Activated CD8-positive, alpha-beta memory T cell treated with anti-CD3 and anti-CD28 coated beads, Interleukin-2, amount 50 U/mL, for 1 hour (primary cell): Measurements from ENCODE around the gene KAT6B.
A peak's percentile ranks its signal among the peaks of the same experiment; 100 is the strongest.
"Not testable (repeated sequence)": the region's sequence is repeated elsewhere in the genome, so short reads cannot be mapped to it uniquely, and the experiment has no call there.

Experiments
- DNase-seq: peaks from one replicate; pipeline ENCODE4 v3.0.0-alpha.2; 2020; ENCODE audit errors: extremely low read depth

The KAT6B gene

DNA sequence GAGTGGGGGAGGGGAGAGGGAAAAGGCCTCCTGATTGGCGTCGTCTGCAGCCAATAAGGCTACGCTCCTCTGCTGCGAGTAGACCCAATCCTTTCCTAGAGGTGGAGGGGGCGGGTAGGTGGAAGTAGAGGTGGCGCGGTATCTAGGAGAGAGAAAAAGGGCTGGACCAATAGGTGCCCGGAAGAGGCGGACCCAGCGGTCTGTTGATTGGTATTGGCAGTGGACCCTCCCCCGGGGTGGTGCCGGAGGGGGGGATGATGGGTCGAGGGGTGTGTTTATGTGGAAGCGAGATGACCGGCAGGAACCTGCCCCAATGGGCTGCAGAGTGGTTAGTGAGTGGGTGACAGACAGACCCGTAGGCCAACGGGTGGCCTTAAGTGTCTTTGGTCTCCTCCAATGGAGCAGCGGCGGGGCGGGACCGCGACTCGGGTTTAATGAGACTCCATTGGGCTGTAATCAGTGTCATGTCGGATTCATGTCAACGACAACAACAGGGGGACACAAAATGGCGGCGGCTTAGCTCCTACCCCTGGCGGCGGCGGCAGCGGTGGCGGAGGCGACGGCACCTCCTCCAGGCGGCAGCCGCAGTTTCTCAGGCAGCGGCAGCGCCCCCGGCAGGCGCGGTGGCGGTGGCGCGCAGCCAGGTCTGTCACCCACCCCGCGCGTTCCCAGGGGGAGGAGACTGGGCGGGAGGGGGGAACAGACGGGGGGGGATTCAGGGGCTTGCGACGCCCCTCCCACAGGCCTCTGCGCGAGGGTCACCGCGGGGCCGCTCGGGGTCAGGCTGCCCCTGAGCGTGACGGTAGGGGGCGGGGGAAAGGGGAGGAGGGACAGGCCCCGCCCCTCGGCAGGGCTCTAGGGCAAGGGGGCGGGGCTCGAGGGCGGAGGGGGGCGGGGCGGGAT, at the start of gene KAT6B:
TSS of gene KAT6B (plus strand) at position 459 of the 903 bp plus-strand sequence. CDS start 16,258 bp downstream, outside the sequence.
- peak; percentile 100 for DNase-seq

DNA sequence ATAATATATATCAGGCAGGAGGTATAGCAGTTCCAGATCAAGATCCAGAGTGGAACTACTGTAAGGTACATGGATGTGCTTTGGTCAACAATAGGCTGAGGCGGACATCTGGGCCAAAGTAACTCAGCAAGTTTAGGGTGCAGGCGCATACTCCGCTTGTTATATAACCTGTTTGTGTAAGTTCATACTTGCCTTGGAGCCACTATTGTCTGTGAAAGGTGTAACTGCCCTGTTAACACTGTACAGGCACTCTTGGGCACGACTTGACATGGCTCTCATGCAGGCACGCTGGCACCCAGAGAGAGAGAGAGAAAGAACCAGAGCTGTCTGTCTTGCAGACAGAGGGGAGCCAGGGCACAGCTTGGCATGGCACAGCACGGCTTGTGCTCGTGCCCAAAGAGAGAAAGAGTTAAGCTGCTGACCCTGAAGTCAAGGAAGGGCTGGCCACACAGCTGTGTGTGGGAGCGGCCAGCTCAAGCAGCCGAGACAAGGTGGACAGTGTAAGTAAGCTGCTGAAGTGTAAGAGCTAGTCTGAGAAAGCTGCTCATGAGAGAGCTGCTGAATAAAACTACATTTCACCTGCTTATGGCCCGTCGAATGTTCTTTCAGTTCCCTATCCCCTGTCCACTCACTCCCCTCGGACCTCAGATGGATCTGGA, 47.8 kb upstream of the KAT6B start:
- no peak for DNase-seq

DNA sequence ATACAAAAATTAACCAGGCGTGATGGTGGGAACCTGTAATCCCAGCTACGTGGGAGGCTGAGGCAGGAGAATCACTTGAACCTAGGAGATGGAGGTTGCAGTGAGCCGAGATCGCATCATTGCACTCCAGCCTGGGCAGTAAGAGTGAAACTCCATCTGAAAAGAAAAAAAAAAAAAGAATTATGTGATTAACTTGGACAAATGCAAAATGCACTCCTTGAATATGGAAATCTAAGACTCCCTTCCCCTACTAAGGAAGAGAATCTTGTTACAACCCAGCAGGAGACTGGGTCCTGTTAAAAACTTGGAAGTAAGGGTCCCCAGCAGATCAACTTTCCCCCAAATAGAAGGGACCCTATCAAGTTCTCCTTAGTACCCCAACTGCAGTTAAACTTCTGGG, 44.5 kb upstream of the KAT6B start:
- DNase-seq: not testable (repeated sequence)

DNA sequence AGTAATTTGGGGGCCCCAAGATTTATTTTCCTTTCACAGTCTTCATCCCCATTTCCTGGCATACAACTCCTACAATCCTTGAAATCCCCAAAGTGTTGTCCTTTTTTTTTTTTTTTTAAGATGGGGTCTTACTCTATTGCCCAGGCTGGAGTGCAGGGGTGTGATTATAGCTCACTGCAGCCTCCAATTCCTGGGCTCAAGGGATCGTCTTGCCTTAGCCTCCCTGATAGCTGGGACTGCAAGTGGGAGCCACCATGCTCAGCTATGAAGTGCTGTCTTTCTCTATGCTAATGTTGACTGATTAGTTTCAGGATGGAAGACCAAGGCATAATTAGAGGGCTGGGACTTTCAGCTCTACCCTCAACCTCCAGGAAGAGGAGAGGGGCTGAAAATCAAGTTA, 41.9 kb upstream of the KAT6B start:
- no peak for DNase-seq

DNA sequence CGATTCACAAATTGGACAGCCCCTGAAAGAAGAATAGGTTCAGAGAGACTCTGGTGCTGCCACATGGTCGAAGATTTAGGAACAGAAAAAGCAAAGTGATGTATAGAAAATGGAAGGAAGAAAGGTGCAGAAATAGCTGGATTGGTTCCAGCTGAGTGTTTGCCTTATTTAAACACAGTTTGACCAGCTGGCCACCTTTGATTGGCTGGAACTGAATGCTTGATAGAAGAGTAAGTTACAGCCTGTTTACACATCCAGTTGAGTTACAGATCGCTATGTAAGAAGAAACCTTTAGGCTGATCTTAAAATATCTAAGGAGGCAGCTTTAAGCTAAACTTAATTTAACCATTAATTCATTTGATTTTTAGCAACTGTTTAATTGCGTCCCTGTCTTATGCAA, 40.3 kb upstream of the KAT6B start:
- DNase-seq: no peak

DNA sequence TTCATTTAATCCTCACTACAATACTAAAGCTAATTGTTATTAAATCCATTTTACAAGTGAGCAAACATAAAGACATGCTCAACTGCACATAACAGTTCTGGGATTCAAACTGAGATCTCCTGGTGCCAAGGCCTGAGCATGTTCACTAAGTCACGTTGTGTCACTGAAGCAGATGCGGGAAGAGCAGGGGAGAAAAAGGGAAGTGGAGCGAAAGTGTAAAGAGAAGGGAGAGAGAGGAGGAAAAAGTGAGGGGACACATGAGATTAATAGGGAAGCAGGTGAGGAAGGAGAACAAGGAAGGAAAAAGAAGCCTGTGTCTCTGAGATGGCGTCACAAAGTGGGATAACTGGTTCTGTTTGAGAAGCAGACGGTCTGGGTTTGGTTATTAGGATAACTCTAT, 38.9 kb upstream of the KAT6B start:
- no peak for DNase-seq

DNA sequence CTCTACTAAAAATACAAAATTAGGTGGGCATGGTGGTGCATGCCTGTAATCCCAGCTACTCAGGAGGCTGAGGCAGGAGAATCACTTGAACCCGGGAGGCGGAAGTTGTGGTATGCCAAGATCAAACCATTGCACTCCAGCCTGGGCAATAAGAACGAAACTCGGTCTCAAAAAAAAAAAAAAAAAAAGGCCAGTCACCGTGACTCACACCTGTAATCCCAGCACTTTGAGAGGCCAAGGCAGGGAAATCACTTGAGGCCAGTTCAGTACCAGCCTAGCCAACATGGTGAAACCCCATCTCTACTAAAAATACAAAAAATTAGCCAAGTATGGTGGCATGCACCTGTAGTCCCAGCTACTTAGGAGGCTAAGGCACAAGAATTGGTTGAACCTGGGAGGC, 34.4 kb upstream of the KAT6B start:
- not testable (repeated sequence) for DNase-seq

DNA sequence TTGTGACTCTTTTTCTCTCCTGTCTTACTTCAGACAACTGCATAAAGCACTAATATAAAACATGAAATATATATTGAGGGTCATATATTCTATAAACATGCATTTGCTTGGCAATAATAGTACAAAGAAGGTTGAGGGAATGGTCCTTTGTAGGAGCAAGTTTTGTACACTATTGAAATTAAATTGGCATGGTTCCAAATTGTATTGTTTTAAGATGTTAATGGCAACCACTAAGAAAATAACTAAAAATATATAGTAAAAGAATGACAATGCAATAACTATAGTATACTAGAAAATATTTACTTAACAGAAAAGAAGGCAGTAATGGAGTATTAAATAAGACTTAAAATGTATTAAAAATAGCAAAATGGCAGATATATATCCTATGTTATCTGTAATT, 33.7 kb upstream of the KAT6B start:
- no peak for DNase-seq

DNA sequence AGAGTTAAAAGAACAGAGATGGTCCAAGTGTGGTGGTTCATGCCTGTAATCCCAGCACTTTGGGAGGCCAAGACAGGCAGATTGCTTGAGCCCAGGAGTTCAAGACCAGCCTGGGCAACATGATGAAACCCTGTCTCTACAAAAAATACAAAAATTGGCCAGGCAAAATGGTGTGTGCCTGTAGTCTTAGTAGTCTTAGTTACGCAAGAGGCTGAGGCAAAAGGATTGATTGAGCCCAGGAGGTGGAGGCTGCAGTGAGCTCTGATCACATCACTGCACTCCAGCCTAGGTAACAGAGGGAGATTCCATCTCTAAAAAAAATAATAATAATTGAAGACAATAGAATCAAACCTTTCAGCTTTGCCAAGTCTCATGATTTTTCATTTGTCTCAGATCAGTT, 33.2 kb upstream of the KAT6B start:
- not testable (repeated sequence) for DNase-seq

DNA sequence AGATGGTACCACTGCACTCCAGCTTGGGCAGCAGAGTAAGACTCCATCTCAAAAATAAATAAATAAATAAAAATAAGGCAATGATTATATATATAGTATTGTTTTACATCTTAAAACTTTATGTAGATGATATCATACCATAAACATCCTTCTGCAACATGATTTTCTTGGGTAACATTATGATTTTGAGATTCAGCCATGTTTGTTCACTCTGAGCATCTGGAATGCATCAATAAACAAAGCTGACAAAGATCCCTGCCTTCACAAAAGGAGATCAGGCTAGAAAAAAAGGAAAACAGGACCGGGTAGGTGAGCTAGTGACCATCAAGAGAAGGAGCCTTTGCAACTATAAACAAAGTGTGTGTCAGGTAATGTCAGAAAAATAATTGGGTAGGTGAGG, 31.9 kb upstream of the KAT6B start:
- no peak for DNase-seq

DNA sequence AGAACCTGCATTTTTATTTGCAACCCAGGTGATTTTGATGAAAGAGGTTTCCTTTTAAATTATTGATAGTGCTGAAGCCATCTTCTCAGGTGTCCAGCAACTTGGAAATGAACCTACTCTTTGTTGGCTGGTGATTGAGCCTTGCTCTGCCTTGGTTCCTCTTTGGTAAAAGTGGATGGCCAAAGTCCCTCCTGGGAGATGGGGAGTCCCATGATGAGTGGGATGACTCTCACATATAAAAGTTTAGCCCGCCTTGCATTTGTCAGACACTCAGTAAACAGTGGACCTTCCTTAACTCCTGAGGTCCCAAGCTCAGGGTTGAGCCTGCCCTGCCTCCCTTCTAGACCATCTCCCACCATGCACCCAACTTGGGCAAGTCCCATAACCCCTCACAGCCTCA, 28.9 kb upstream of the KAT6B start:
- no peak for DNase-seq

DNA sequence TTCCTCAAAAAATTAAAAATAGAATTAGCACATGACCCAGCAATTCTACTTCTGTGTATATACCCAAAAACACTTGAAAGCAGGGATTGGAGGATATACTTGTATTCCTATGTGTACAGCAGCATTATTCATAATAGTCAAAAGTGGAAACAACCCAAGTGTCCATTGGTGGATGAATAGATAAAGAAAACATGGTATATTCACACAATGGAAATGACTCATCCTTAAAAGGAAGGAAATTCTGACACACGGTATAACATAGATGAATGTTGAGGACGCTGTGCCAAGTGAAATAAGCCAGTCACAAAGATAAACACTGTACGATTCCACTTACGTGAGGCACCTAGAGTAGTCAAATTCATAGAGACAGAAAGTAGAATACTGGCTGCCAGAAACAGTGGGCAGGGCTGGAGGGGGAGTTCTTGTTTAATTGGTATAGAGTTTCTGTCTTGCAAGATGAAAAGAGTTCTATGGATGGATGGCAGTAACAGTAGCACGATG, 26.6 kb upstream of the KAT6B start:
- no peak for DNase-seq

DNA sequence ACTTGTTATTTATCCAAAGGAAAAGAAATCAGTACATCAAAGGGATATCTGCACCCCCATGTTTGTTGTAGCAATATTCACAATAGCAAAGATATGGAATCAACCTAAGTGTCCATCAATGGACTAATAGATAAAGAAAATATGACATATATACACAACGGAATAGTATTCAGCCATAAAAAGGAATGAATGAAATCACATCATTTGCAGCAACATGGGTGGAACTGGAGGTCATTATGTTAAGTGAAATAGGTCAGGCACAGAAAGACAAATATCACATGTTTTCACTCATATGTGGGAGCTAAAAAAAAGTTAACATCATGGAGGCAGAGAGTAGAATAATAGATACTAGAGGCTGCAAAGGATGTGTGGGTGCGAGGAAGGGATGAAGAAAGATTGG, 25.0 kb upstream of the KAT6B start:
- DNase-seq: no peak

DNA sequence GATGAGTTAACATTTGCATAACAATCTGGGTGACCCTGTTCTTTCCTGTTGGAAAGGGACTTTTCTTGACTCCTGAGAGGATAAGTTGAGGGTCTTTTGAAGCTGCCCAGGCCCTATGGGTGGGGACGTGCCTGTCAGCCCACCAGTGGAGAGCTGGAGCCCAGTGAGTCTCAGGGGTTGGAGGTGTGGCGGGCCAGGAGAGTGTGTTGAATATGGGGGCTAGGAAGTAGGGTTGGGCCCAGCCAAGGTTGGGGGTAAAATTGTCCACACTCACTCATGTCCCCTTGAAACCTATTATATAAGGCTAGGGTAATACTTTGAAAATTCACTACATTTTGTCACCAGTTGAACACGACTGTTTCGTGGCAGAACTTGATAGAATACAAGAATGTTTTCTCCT, 17.9 kb upstream of the KAT6B start:
- DNase-seq: no peak

DNA sequence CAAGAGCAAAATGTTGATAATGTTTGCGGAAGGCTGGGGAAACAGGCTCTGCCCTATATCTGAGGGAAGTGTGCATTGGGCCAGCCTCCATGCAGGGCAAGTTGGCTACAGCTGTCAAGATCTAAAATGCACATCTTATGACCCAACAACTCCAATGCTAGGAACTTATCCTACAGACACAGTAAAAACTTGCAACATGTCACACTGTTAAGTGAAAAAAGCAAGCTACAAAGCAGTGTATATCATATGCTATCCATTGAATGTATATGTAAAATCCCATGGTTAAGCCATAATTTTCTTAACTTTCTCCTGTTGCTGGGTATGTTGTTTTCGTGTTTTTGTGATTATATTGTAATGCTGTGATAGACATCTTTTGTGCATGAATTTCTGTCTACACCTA, 16.3 kb upstream of the KAT6B start:
- no peak for DNase-seq

DNA sequence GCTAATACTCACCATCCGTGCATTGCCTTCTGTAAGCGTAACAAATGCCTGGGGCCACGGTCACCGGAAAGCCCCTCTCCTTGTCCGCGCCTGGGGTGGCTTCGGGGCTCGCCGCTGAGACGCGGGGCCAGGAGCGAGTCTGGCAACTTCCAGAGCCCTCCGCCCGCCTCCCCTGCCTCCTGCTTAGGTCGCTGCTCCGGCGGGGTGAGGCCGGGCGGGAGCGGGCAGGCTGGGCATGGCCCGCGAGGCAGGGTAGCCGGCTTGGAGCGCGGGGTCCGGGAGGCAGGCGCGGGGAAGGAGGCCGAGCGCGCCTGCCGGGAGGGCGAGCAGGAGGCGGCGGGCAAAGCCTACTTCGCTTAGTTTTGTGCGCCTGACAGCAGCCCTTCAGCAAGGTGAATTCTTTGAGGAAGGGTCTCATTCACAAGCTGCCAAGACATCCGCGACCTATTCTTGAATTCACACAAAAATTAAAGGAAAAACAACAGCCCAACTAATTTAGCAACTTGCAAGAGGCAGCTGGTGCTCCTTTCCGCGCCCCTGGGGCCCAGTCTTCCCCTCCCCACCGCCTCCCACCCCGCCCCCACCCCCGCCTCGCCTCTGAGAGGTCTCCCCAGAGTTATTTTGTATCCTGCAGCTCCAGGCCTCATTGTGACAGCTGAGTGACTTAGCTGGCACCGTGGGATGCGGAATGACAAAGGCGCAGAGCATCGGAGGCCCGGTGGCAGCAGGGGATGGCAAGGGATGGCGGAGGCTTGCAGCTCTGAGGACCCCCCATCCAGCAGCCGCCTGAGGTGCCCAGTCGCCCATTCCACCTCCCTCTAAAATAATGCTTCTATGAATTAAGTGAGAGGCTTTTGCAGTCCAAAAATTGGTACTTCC, 12.8 kb upstream of the KAT6B start:
- no peak for DNase-seq

DNA sequence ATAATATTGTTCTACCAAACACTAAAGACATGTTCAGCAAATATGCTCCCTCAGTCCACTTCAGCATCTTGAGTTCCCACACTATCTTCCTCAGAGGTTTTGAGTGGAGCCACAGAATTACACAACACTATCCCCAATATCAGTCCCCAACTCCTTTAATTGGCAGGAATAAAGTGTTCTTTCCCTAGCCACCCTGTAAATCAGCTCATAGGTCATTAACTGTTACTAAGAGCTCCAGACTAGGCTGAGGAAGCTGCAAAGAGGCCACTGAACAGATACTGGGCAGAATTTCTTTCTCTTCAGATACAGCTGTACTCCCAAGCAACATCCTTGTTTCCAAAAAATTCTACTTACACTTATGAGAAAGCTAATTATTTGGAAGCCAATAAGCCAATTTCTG, 11.6 kb upstream of the KAT6B start:
- DNase-seq: no peak

DNA sequence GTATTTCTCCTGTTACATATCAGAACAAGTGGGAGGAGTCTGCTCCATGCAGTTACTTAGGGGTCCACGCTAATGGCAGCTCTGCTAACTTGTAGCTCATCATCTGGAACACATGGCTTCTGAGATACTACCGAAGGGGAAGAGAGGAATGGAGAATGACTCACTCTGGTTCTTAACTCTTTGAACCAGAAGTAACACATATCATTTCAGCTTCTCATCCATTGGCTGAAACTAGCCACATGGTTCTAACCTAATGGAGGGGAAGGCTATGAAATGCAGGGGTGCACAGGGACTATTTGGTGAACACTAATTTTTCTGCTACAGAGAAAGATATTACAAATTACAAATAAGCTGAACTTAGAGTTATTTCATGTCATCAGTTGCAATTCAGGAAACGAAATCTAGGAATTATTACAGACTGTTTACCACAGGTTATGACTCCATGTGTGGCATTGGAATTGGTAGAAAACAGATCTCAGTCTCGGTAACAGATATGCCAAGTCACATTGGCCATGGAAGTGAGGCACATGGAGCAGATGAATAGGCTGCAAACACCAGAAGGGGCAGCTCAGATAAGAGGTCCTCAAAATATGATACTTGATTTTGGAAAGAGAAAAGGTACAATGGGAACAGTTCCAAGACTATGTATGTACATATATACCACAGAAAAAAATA, 9.4 kb upstream of the KAT6B start:
- no peak for DNase-seq

DNA sequence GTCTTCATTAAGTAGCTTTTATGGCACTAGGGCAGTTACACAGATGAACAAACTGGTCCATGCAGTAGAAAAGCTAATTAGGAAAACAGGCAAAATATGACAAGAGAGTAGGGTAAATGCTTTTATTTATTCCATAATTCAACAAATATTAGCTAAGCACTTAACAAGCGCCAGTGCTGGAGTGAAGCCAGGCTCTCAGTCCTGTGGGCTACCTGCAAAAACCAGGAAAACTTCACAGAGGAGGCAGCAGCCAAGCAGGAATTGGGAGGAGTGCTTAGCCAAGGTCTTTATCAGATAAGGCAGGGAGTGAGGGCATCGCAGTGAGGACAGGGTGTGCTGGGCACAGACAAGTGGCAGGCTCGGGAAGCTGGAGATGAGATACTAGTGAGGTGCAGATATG, 4.9 kb upstream of the KAT6B start:
- no peak for DNase-seq

DNA sequence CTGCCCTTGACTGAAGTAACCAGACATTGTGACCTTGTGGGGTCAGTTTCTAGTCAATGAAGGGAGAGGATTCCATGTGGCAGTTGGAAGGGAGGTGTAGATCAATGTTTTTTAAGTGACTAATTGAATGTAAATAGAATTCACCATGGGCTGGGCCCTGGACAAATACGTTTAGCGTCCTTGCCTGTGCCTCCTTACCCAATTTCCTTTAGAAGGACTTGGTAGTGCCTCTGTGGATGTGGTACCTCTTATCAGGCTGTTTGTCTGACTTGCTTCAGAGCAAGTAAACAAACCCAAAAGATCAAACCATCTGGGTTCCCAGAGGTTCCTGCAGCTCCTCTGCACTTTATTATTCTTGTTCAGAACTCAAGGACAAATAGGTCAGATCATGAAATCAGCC, 4.3 kb upstream of the KAT6B start:
- no peak for DNase-seq

DNA sequence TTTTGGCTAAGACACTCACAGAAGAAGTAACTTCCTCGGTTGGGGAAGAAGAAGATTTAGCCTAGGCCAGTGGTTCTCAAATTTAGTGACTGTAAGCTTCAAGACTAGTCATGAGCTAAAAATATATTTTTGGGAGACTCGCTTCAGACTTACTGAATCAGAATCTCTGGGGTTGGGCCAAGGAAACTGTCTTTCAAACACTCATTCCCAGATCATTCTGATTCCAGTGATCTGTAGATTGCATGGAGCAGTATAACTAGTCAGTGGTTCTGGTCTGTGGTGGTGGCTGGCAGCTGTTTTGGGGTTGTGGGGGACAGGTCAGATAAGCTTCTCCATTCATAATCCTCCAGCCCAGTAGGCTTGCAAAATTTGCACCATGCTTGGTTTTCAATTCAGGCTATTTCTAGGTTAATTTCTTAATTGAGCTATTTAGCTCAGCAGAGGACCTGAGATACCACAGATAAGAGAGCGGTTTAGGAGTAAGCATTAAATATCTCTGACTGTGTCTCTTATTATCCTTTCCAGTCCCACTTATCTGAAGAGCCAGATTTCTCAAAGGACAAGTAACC, 3.8 kb upstream of the KAT6B start:
- no peak for DNase-seq
